Endothelial cell of umbilical vein (primary cell): ENCODE results near the gene ZNF652. TPM values are rescaled to one million over a fixed set of nuclear protein-coding genes. Genes with fewer than 3 reads are reported as not detected.

ENCODE experiments used
- BruUV-seq: library from RNA; stranded (reverse); fragments of 400-500 nt; replicated peaks from 2 replicates; lab custom pipeline; 2021; lab: Mats Ljungman, UMichigan
- CTCF ChIA-PET: fragments of 300-600, 350-600 bp; sonication (Branson Sonifier 250); formaldehyde crosslinking; loops from one replicate; lab custom pipeline; 2021; ENCODE audit warnings: antibody characterized with exemption, inconsistent platforms; lab: Charles Lee
- POLR2A ChIA-PET: fragments of 300-600, 350-600 bp; sonication (Branson Sonifier 250); formaldehyde crosslinking; loops from one replicate; lab custom pipeline; 2021; ENCODE audit warnings: antibody characterized with exemption, inconsistent platforms; lab: Charles Lee
- DNase-seq: peaks from one replicate; pipeline ENCODE4 v3.0.0-alpha.2; 2011; ENCODE audit warnings: low read depth, low spot score
- FAIRE-seq: peaks from 2 replicates; lab custom pipeline; 2011; peaks lifted over from hg19 to GRCh38; lab: Jason Lieb, UNC
- H2AFZ ChIP-seq: 2 replicates; pipeline ENCODE4 v1.6.0; 2012; ENCODE audit warnings: low read depth, low read length, control low read depth, inconsistent platforms
- H3K27ac ChIP-seq: 2 replicates; pipeline ENCODE4 v1.5.1; 2011; ENCODE audit warnings: low read depth, mild to moderate bottlenecking, control low read depth, low read length, moderate library complexity; ENCODE audit not compliant: insufficient read depth
- H3K27me3 ChIP-seq, 2 experiments: 2 replicates each; pipeline versions ENCODE4 v1.6.0 to v1.6.1; 2011; ENCODE audit warnings: low read length in 2 of 2, mixed read lengths in 1 of 2; ENCODE audit not compliant: control insufficient read depth in 2 of 2, insufficient read depth in 2 of 2
- H3K36me3 ChIP-seq, 2 experiments: 2 replicates in 1 of 2; 3 replicates in 1 of 2; pipeline ENCODE4 v1.5.1; 2011; ENCODE audit warnings: low read length in 2 of 2, mild to moderate bottlenecking in 1 of 2, moderate library complexity in 1 of 2; ENCODE audit not compliant: control insufficient read depth in 2 of 2, insufficient read depth in 2 of 2; ENCODE audit errors: extremely low read depth in 1 of 2
- H3K4me1 ChIP-seq: 3 replicates; pipeline ENCODE4 v1.5.1; 2011; ENCODE audit warnings: mild to moderate bottlenecking, low read length; ENCODE audit not compliant: control insufficient read depth, insufficient read depth; ENCODE audit errors: extremely low read depth
- H3K4me2 ChIP-seq: 2 replicates; pipeline ENCODE4 v1.6.1; 2011; ENCODE audit warnings: low read length, control low read depth, mixed read lengths; ENCODE audit not compliant: insufficient read depth
- H3K4me3 ChIP-seq, 3 experiments: fragments of 200-600 bp in 1 of 3; sonication (generic), shearing (Covaris generic) in 1 of 3; replicated peaks in 1 of 3; 2 replicates each; pipeline ENCODE4 v1.5.1; 2011 to 2016; ENCODE audit warnings: control low read depth in 3 of 3, low read length in 3 of 3, mild to moderate bottlenecking in 2 of 3, inconsistent platforms in 1 of 3, low read depth in 1 of 3, moderate library complexity in 1 of 3; ENCODE audit not compliant: insufficient read depth in 1 of 3
- H3K79me2 ChIP-seq: 2 replicates; pipeline ENCODE4 v1.6.0; 2012; ENCODE audit warnings: low read length, inconsistent platforms; ENCODE audit not compliant: control insufficient read depth, insufficient read depth
- H3K9ac ChIP-seq: replicated peaks from 2 replicates; pipeline ENCODE3; 2011; ENCODE audit warnings: low read length, control low read depth; ENCODE audit not compliant: insufficient read depth; ENCODE audit errors: extremely low read depth
- H3K9me1 ChIP-seq: replicated peaks from 3 replicates; pipeline ENCODE4 v1.6.0; 2011; ENCODE audit warnings: mild to moderate bottlenecking, low read length; ENCODE audit not compliant: control insufficient read depth, insufficient read depth; ENCODE audit errors: extremely low read depth
- H3K9me3 ChIP-seq: replicated peaks from 2 replicates; pipeline ENCODE4 v1.5.1; 2012; ENCODE audit warnings: low read length, inconsistent platforms; ENCODE audit not compliant: control insufficient read depth, insufficient read depth
- H4K20me1 ChIP-seq: replicated peaks from 2 replicates; pipeline ENCODE3; 2011; ENCODE audit warnings: mild to moderate bottlenecking, low read length; ENCODE audit not compliant: control insufficient read depth, insufficient read depth; ENCODE audit errors: extremely low read depth
- EZH2 ChIP-seq: IDR thresholded peaks from 2 replicates; pipeline ENCODE4 v1.6.1; 2012; ENCODE audit warnings: borderline replicate concordance, low read depth, mild to moderate bottlenecking, moderate library complexity, low read length, inconsistent platforms; ENCODE audit not compliant: severe bottlenecking
- FOS ChIP-seq: IDR thresholded peaks from 2 replicates; pipeline ENCODE4 v1.6.1; 2011; ENCODE audit warnings: mild to moderate bottlenecking, low read length, moderate library complexity, borderline replicate concordance; ENCODE audit not compliant: insufficient read depth
- GATA2 ChIP-seq: IDR thresholded peaks from 2 replicates; pipeline ENCODE4 v1.7.0; 2011; ENCODE audit warnings: low read depth, mild to moderate bottlenecking, moderate library complexity, mixed read lengths, low read length; ENCODE audit not compliant: insufficient read length, insufficient read depth
- JUN ChIP-seq: IDR thresholded peaks from 2 replicates; pipeline ENCODE4 v1.6.1; 2011; ENCODE audit warnings: borderline replicate concordance, low read depth; ENCODE audit not compliant: insufficient read length, insufficient read depth
- MYC ChIP-seq: IDR thresholded peaks from one replicate; pipeline ENCODE4 v1.6.1; 2011; ENCODE audit warnings: mild to moderate bottlenecking, low read depth, low read length
- POLR2A ChIP-seq: IDR thresholded peaks from 2 replicates; pipeline ENCODE4 v1.6.1; 2012; ENCODE audit warnings: low read depth, mild to moderate bottlenecking, control low read depth, low read length
- POLR2AphosphoS5 ChIP-seq: IDR thresholded peaks from 2 replicates; pipeline ENCODE4 v1.6.1; 2012; ENCODE audit warnings: low read depth, mild to moderate bottlenecking, control low read depth, low read length, moderate library complexity; ENCODE audit not compliant: insufficient read depth
- dilution Hi-C: fragments of 300-500 bp; cut with MboI; formaldehyde crosslinking; loops from one replicate; pipeline ENCODE4 v1.15.0; 2019; ENCODE audit warnings: low sequenced_read_pairs; ENCODE audit not compliant: extremely low pct_ligation_motif_present
- intact Hi-C: fragments of 100-400 bp; cut with micrococcal nuclease; formaldehyde crosslinking; loops from one replicate; pipeline ENCODE4 v1.10.0; 2022
- polyA plus RNA-seq, 4 experiments: library from polyadenylated mRNA; depleted of rRNA in 3 of 4; stranded (reverse) in 3 of 4; unstranded in 1 of 4; fragments of >200 nt; gene quantifications; 2 replicates each; pipeline versions ENCODE4 v1.2.1 to v1.2.3, GENCODE V29; 2011 to 2012; ENCODE audit warnings: missing spikeins in 1 of 4
- total RNA-seq: library from RNA; stranded (reverse); gene quantifications from 2 replicates; pipeline ENCODE4 v1.2.3, GENCODE V29; 2021
- TF ChIP-seq, protein P1 (sequence below): IDR thresholded peaks from 2 replicates; pipeline ENCODE4 v1.6.1; 2011; ENCODE audit not compliant: insufficient read depth, insufficient read length
- TF ChIP-seq, protein P2 (sequence below), 2 donors: IDR thresholded peaks; 1 replicate in 1 of 2; 2 replicates in 1 of 2; pipeline ENCODE4 v1.5.1; 2011; ENCODE audit warnings: low read length in 2 of 2, mild to moderate bottlenecking in 2 of 2, moderate library complexity in 2 of 2, control low read depth in 1 of 2, inconsistent platforms in 1 of 2, low read depth in 1 of 2; ENCODE audit not compliant: insufficient read depth in 1 of 2; ENCODE audit errors: extremely low read depth in 1 of 2

Gene ZNF652
- total and polyA plus RNA-seq, 2 donors (not counting 3 experiments of a cell fraction or from before 2014, with no cell fraction given): 6.1 to 18.6 TPM

DNA sequence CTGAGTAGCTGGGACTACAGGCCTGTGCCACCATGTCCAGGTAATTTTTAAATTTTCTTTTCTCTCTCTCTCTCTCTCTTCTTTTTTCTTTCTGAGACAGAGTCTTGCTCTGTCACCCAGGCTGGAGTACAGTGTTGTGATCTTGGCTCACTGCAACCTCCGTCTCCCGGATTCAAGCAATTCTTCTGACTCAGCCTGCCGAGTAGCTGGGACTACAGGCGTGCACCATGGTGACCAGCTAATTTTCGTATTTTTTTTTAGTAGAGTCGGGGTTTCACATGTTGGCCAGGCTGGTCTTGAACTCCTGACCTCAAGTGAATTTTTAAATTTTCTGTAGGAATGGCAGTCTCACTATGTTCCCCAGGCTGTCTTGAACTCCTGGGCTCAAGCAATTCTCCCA lies 11.1 kb upstream of the ZNF652 start:
- no peak overlapping the region for H3K9ac ChIP-seq
- H3K4me2 ChIP-seq: no peak overlapping the region
- TF ChIP-seq EZH2 (no peak), POLR2A (no peak), JUN (no peak), FOS (no peak), POLR2AphosphoS5 (no peak), MYC (no peak), GATA2 (no peak)
- TF ChIP-seq, protein P1, sequence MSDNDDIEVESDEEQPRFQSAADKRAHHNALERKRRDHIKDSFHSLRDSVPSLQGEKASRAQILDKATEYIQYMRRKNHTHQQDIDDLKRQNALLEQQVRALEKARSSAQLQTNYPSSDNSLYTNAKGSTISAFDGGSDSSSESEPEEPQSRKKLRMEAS: no peak
- TF ChIP-seq, protein P2, sequence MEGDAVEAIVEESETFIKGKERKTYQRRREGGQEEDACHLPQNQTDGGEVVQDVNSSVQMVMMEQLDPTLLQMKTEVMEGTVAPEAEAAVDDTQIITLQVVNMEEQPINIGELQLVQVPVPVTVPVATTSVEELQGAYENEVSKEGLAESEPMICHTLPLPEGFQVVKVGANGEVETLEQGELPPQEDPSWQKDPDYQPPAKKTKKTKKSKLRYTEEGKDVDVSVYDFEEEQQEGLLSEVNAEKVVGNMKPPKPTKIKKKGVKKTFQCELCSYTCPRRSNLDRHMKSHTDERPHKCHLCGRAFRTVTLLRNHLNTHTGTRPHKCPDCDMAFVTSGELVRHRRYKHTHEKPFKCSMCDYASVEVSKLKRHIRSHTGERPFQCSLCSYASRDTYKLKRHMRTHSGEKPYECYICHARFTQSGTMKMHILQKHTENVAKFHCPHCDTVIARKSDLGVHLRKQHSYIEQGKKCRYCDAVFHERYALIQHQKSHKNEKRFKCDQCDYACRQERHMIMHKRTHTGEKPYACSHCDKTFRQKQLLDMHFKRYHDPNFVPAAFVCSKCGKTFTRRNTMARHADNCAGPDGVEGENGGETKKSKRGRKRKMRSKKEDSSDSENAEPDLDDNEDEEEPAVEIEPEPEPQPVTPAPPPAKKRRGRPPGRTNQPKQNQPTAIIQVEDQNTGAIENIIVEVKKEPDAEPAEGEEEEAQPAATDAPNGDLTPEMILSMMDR (IDR thresholded peaks at IDR 0.05; ENCODE audit: extremely low read depth in 1 of 2, insufficient read depth in 1 of 2, low read depth in 1 of 2, low read length in 2 of 2): no peak
- dilution Hi-C loops (no loop called here), intact Hi-C loops (no loop called here)
- ChIA-PET CTCF (no interaction called here), POLR2A (no interaction called here)
- no peak for DNase-seq
- no peaks in the 10 kb centered on the region for H3K9me1 ChIP-seq
- H3K4me3 ChIP-seq: no peak overlapping the region
- H3K27ac ChIP-seq: no peak overlapping the region
- peak; percentile 18 for FAIRE-seq
- H4K20me1 ChIP-seq: no peaks in the 10 kb centered on the region
- H3K79me2 ChIP-seq: no peaks in the 10 kb centered on the region
- no peaks in the 10 kb centered on the region for H3K9me3 ChIP-seq
- no peaks in the 10 kb centered on the region for H3K4me1 ChIP-seq
- no peak overlapping the region for H2AFZ ChIP-seq
- no peaks in the 10 kb centered on the region for H3K27me3 ChIP-seq
- BruUV-seq: no TSS peak
- H3K36me3 ChIP-seq: no peaks in the 10 kb centered on the region
